GM18505 (cell line): ENCODE results near the gene GMPR.

ENCODE experiments used
- ATAC-seq: cut with Tn5 transposase; IDR thresholded peaks from one replicate; pipeline ENCODE4 v1.9.1; 2021; ENCODE audit not compliant: unreplicated experiment
- POLR2A ChIP-seq: IDR thresholded peaks from 4 replicates; pipeline ENCODE4 v1.6.1; 2011; ENCODE audit warnings: borderline replicate concordance; ENCODE audit not compliant: insufficient read depth, insufficient read length; ENCODE audit errors: extremely low read depth

Gene GMPR

DNA sequence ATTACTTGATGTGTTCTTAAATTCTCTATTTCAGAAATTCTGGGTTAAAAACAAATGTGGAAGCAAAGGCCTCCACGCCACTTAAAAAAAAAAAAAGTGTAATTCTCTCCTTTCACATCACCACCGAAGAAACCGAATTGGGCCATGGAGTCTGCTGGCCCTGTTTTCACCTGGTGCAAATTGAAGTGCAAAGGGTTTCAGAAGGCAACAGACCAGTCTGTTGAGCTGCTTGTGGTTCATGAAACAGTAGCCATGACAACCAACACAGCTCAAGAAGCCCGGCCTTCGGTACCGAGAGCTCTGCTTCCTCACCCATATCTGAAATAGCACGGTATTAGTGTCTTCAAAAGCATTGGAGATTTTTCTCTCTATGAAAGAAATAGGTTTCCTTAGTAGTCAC lies 63.1 kb downstream of the GMPR start:
- peak; percentile 68 for ATAC-seq

GRCh38 chr6:16302721-16303552 lies 64.5 kb downstream of the GMPR start:
- TF ChIP-seq POLR2A = no peak
- no peak for ATAC-seq

More for the DNA sequence above, 63.1 kb downstream of the GMPR start:
- TF ChIP-seq POLR2A = no peak

GRCh38 chr6:16305246-16305725 lies 66.9 kb downstream of the GMPR start:
- no peak for TF ChIP-seq POLR2A
- ATAC-seq = peak; percentile 79

- no peak for TF ChIP-seq POLR2A
- peak; percentile 23 for ATAC-seq
Measured at GRCh38 chr6:16305788-16306187, 67.4 kb downstream of the GMPR start.

DNA sequence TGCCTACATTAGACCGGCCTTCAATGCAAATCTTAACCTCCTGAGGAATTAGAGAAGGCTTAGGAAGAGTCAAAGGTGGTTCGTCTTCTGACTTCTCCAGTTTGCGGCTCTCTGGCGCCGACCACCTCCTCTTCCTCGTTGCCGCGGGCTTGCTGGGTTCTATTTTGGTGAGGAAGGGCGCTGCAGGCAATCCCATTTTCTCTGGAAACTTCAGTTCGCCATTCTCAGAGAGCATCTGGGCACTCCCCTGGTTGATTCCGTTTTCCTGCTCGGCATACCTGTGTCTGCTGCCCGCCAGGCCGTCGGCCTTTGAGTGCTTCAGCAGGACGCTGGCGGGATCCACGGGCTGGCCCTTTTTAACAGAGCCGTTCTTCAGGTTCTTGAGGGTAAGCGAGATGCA lies 67.9 kb downstream of the GMPR start:
- no peak for ATAC-seq
- TF ChIP-seq POLR2A = no peak

GRCh38 chr6:16311763-16312162 lies 73.4 kb downstream of the GMPR start:
- TF ChIP-seq POLR2A = no peak
- ATAC-seq = no peak

DNA sequence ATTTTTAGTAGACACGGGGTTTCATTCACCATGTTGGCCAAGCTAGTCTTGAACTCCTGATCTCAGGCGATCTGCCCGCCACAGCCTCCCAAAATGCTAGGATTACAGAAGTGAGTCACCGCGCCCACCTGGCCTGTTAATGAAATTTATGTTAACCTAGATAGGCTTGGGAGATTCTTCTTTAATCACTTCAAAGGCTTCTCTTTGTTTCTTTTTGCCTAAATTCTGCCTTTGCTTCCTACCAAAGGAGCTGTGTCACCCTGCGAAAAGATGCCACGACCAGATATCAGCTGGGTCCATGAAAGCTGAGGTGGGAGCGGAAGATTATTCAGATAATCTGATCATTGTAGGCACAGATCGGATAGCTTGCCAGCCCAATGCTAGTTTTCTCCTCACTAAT lies 75.3 kb downstream of the GMPR start:
- ATAC-seq = no peak
- no peak for TF ChIP-seq POLR2A

GRCh38 chr6:16314296-16314695 lies 75.9 kb downstream of the GMPR start:
- TF ChIP-seq POLR2A = no peak
- ATAC-seq = no peak

DNA sequence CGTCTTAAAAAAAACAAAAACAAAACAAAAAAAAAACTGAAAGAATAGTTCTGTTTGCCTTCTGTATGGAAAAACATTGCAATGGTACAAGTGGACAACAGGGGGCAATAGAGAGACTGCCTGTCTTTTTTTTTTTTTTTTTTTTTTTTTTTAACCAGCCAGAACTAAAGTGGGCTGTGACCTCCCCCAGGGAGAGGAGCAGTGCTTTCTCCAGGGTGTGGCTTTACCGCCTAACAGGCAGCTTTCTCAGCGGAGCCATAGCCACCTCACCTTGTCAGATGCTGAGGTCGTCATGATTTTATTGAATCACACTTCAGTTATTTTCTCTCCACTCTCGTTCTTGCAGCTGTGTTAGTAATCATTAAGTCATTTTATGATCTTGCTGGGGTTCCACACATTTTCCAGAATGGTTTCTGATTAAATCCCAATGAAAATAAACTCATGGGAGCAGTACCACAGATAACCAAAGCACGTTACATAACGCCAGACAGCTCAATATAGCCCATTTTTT lies 78.4 kb downstream of the GMPR start:
- no peak for ATAC-seq
- no peak for TF ChIP-seq POLR2A

DNA sequence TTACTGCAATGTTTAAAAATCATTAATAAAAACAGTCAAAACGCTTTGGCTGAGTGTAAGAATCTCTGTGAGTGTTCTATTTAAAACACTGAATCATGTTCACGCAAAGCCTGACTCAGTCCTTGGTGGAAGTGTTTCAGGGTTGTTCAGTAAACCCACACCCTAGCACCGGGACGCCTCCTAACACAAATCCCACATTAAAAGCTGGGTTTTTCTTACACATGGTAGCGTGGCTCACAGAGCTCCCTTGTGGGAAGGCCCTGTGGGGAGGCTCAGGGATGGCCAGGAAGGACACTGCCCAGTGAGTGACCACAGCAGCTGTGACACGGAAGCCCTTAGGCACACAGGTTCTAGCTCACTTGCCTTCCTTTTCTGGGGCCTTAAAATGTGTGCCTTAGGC lies 80.2 kb downstream of the GMPR start:
- TF ChIP-seq POLR2A = no peak
- ATAC-seq = no peak

- no peak for ATAC-seq
- TF ChIP-seq POLR2A = no peak
Measured at GRCh38 chr6:16318953-16319720, 80.8 kb downstream of the GMPR start.

GRCh38 chr6:16319813-16320532 lies 81.6 kb downstream of the GMPR start:
- peak; percentile 50 for ATAC-seq
- no peak for TF ChIP-seq POLR2A
